Astrocyte (in vitro differentiated cells and primary cell): Measurements from ENCODE around the gene MYO1B.

Experiments used
- CTCF ChIP-seq: IDR thresholded peaks from 2 replicates; pipeline ENCODE4 v1.5.1; 2011; ENCODE audit warnings: low read depth, mild to moderate bottlenecking, inconsistent platforms, low read length, moderate library complexity; ENCODE audit not compliant: insufficient read depth
- EZH2 ChIP-seq: IDR thresholded peaks from 2 replicates; pipeline ENCODE4 v1.6.1; 2012; ENCODE audit warnings: mild to moderate bottlenecking, low read length, inconsistent platforms; ENCODE audit not compliant: insufficient read depth

- no peak for TF ChIP-seq CTCF
- no peak for TF ChIP-seq EZH2
Observed at GRCh38 chr2:191276792-191277465, 31.7 kb downstream of the MYO1B start.
